SU-DHL-6 (cell line): Measurements from ENCODE around the gene ZFP36L2.

ENCODE experiments used
- H2AFZ ChIP-seq: fragments of 200-600 bp; sonication (generic); 2 replicates; pipeline ENCODE4 v1.6.1; 2014; ENCODE audit warnings: low read depth, mild to moderate bottlenecking, moderate library complexity, mixed read lengths, antibody characterized with exemption, low read length; ENCODE audit not compliant: severe bottlenecking
- H3F3A ChIP-seq: fragments of 200-600 bp; shearing (Covaris generic); 2 replicates; pipeline ENCODE4 v1.6.0; 2016; ENCODE audit warnings: antibody characterized with exemption, mild to moderate bottlenecking; ENCODE audit not compliant: insufficient read depth
- H3K27ac ChIP-seq: fragments of 200-600 bp; sonication (generic); 2 replicates; pipeline ENCODE4 v1.5.1; 2016; ENCODE audit warnings: low read depth, mild to moderate bottlenecking, low read length, moderate library complexity, mixed read lengths
- H3K27me3 ChIP-seq: fragments of 200-600 bp; sonication (generic), shearing (Covaris generic); 2 replicates; pipeline ENCODE4 v1.6.0; 2014; ENCODE audit warnings: mild to moderate bottlenecking, low read length
- H3K36me3 ChIP-seq: fragments of 200-600 bp; sonication (generic); 2 replicates; pipeline ENCODE4 v1.6.1; 2014; ENCODE audit warnings: mild to moderate bottlenecking, low read length, mixed read lengths
- H3K4me2 ChIP-seq: fragments of 300-600, 200-600 bp; shearing (Covaris generic), sonication (generic); 2 replicates; pipeline ENCODE4 v1.6.0; 2014; ENCODE audit warnings: low read length, low read depth, mild to moderate bottlenecking; ENCODE audit not compliant: poor library complexity, severe bottlenecking
- H3K4me3 ChIP-seq: fragments of 200-600 bp; sonication (generic); 2 replicates; pipeline ENCODE4 v1.5.1; 2014; ENCODE audit warnings: antibody characterized with exemption, low read length, mild to moderate bottlenecking, mixed read lengths; ENCODE audit not compliant: insufficient read depth, poor library complexity, severe bottlenecking
- H3K79me2 ChIP-seq: fragments of 200-600 bp; sonication (generic); 2 replicates; pipeline ENCODE4 v1.6.1; 2014; ENCODE audit warnings: mild to moderate bottlenecking, low read length, moderate library complexity; ENCODE audit not compliant: insufficient read depth
- H3K9ac ChIP-seq: fragments of 200-600 bp; sonication (generic); 2 replicates; pipeline ENCODE4 v1.7.0; 2014; ENCODE audit warnings: mild to moderate bottlenecking, low read length
- H3K9me2 ChIP-seq: fragments of 200-600 bp; sonication (generic); replicated peaks from 2 replicates; pipeline ENCODE4 v1.6.1; 2014; ENCODE audit warnings: low read length; ENCODE audit not compliant: insufficient read depth
- H3K9me3 ChIP-seq: fragments of 200-600 bp; sonication (generic); 2 replicates; pipeline ENCODE4 v1.6.1; 2014; ENCODE audit warnings: low read length, mixed read lengths; ENCODE audit not compliant: insufficient read depth
- H4K20me1 ChIP-seq: fragments of 200-600 bp; sonication (generic); 2 replicates; pipeline ENCODE4 v1.6.1; 2014; ENCODE audit warnings: low read depth, mild to moderate bottlenecking, antibody characterized with exemption, low read length, moderate library complexity, mixed read lengths
- EZH2phosphoT487 ChIP-seq: fragments of 200-600 bp; sonication (generic), shearing (Covaris generic); conservative IDR thresholded peaks from 2 replicates; pipeline ENCODE4 v1.6.1; 2018; ENCODE audit warnings: mild to moderate bottlenecking, antibody characterized with exemption, low read length, moderate library complexity, mixed read lengths
- TF ChIP-seq, protein P1 (sequence below): fragments of 200-600 bp; sonication (generic); IDR thresholded peaks from one replicate; pipeline ENCODE4 v1.5.1; 2017; ENCODE audit warnings: antibody characterized with exemption, mild to moderate bottlenecking, low read length, moderate library complexity; ENCODE audit not compliant: insufficient read depth, poor library complexity, severe bottlenecking

Gene ZFP36L2

DNA sequence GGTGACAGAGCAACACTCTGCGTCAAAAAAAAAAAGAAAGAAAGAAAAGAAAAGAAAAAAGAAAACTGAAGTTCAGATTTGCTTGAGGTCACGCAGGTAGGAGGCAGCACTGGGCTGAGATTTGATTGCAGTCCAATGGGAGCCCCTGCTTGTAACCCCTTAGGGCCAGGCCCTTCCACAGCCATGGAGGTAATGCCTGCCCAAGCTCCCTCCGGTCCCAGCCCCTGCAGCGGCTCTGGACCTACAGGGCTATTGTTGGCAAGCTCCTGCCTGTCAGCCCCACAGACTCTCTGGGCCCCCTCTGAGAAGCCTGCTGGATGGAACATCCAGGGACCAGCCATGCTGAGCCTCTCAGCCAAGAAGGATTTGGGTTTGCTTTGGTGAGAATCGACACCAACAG is 12.2 kb downstream of the ZFP36L2 start:
- Histone ChIP-seq H3K9me2 (no peaks in the 10 kb centered on the region), H3K27ac (no peak overlapping the region), H3K27me3 (no peaks in the 10 kb centered on the region), H2AFZ (no peak overlapping the region), H3K4me3 (no peak overlapping the region), H3K79me2 (no peaks in the 10 kb centered on the region), H3K9me3 (no peaks in the 10 kb centered on the region), H4K20me1 (no peaks in the 10 kb centered on the region), H3K9ac (no peak overlapping the region), H3K4me2 (no peak overlapping the region), H3K36me3 (no peaks in the 10 kb centered on the region), H3F3A (peaks cover 22% of the 10 kb centered on the region)
- TF ChIP-seq EZH2phosphoT487, result no peak
- TF ChIP-seq, protein P1, sequence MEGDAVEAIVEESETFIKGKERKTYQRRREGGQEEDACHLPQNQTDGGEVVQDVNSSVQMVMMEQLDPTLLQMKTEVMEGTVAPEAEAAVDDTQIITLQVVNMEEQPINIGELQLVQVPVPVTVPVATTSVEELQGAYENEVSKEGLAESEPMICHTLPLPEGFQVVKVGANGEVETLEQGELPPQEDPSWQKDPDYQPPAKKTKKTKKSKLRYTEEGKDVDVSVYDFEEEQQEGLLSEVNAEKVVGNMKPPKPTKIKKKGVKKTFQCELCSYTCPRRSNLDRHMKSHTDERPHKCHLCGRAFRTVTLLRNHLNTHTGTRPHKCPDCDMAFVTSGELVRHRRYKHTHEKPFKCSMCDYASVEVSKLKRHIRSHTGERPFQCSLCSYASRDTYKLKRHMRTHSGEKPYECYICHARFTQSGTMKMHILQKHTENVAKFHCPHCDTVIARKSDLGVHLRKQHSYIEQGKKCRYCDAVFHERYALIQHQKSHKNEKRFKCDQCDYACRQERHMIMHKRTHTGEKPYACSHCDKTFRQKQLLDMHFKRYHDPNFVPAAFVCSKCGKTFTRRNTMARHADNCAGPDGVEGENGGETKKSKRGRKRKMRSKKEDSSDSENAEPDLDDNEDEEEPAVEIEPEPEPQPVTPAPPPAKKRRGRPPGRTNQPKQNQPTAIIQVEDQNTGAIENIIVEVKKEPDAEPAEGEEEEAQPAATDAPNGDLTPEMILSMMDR, result no peak

GRCh38 chr2:43212931-43213330 is 13.5 kb downstream of the ZFP36L2 start:
- Histone ChIP-seq H3K9me3 (no peaks in the 10 kb centered on the region), H2AFZ (no peak overlapping the region), H3K4me2 (no peak overlapping the region), H3K27me3 (no peaks in the 10 kb centered on the region), H3K9me2 (no peaks in the 10 kb centered on the region), H3F3A (peaks cover 9% of the 10 kb centered on the region), H3K27ac (no peak overlapping the region), H3K79me2 (no peaks in the 10 kb centered on the region), H3K36me3 (no peaks in the 10 kb centered on the region), H3K4me3 (no peak overlapping the region), H3K9ac (no peak overlapping the region), H4K20me1 (no peaks in the 10 kb centered on the region)
- TF ChIP-seq, protein P1, result no peak
- no peak for TF ChIP-seq EZH2phosphoT487

DNA sequence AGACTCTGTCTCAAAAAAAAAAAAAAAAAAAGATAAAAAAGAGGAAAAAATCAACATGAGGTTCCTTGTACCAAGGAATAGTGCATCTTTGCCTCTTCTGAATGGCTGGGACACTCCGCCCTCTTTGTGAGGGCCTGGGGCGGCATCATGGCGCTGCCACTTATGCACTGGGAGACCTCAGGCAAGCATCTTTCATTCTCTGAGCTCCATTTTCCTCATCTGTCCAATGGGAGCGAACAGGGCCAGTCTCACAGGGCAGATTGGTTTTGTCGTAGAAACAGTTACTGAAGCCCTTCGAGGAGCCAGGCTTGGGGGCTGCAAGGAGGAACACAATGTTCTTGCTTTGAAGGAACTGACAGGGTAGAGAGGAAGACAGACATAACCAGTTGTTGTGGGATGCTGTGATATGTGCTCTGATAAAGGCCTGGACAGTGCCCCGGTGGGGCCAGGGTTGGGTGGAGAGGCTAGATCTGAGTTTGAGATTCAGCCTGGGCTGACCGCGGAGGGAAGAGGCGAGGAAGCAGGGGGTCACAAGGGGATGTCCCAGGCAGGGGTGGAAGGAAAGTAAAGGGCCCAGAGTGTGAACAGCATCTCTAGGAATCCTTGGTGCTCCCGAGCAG is 14.1 kb downstream of the ZFP36L2 start:
- H3K9ac ChIP-seq, result no peak overlapping the region
- no peak overlapping the region for H2AFZ ChIP-seq
- H4K20me1 ChIP-seq, result no peaks in the 10 kb centered on the region
- no peak overlapping the region for H3K27ac ChIP-seq
- 0 out of 2 replicates have a peak, but pooled peaks cover 3% of the 10 kb centered on the region for H3F3A ChIP-seq
- H3K9me2 ChIP-seq, result no peaks in the 10 kb centered on the region
- H3K4me2 ChIP-seq, result no peak overlapping the region
- no peak overlapping the region for H3K4me3 ChIP-seq
- H3K36me3 ChIP-seq, result no peaks in the 10 kb centered on the region
- H3K9me3 ChIP-seq, result no peaks in the 10 kb centered on the region
- TF ChIP-seq EZH2phosphoT487, result no peak
- TF ChIP-seq, protein P1, result no peak
- no peaks in the 10 kb centered on the region for H3K27me3 ChIP-seq
- H3K79me2 ChIP-seq, result no peaks in the 10 kb centered on the region
